Measurements from ENCODE around the gene CTBP1.

DNA sequence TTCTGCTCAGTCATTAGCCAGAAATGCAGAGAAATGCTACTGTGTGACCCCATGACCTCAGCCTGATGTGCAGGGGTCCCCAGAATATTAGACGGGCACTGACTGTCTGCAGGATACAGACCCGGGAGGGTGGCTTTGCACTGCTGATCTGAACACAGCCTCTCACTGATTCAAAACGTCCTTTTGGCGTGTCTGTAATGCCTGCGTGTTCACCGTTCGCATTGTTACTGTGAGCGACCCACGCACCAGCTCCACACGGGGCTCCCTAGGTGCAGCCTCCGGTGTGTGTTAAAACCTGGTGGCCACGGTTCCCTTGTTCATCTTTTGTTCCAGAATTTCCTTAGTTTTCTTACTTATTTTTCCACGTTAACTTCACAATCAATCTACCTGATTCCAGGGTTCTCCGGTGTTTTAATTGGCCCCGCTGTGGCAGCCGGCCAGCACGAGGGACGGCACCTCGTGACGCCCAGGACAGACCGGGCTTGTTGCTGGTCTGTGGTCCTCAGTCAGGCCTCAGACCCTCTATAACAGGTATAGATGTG, 44.6 kb downstream of the CTBP1 start:
- no peak for TF ChIP-seq EZH2 (IDR thresholded peaks at IDR 0.05; ENCODE audit: low read depth)
- TF ChIP-seq, protein P1, sequence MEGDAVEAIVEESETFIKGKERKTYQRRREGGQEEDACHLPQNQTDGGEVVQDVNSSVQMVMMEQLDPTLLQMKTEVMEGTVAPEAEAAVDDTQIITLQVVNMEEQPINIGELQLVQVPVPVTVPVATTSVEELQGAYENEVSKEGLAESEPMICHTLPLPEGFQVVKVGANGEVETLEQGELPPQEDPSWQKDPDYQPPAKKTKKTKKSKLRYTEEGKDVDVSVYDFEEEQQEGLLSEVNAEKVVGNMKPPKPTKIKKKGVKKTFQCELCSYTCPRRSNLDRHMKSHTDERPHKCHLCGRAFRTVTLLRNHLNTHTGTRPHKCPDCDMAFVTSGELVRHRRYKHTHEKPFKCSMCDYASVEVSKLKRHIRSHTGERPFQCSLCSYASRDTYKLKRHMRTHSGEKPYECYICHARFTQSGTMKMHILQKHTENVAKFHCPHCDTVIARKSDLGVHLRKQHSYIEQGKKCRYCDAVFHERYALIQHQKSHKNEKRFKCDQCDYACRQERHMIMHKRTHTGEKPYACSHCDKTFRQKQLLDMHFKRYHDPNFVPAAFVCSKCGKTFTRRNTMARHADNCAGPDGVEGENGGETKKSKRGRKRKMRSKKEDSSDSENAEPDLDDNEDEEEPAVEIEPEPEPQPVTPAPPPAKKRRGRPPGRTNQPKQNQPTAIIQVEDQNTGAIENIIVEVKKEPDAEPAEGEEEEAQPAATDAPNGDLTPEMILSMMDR (conservative IDR thresholded peaks at IDR 0.05): no peak
